Type B pancreatic cell (in vitro differentiated cells): ENCODE measurements around the gene PPP2R5B. TPM values are rescaled to one million over a fixed set of nuclear protein-coding genes. Genes with fewer than 3 reads are reported as not detected.

Source experiments
- DNase-seq: peaks from one replicate; pipeline ENCODE4 v3.0.0; 2021; ENCODE audit warnings: mixed read lengths; ENCODE audit not compliant: unreplicated experiment; ENCODE audit errors: extremely low spot score
- H3K27ac Mint-ChIP-seq: 2 replicates; pipeline ENCODE4 v1.8.0; 2021; ENCODE audit warnings: mild to moderate bottlenecking, mixed read lengths
- H3K27me3 Mint-ChIP-seq: 2 replicates; pipeline ENCODE4 v1.8.0; 2021; ENCODE audit warnings: mixed read lengths
- H3K36me3 Mint-ChIP-seq: 2 replicates; pipeline ENCODE4 v1.8.0; 2021; ENCODE audit warnings: mixed read lengths
- H3K4me1 Mint-ChIP-seq: one replicate; pipeline ENCODE4 v1.8.0; 2021; ENCODE audit warnings: mixed read lengths; ENCODE audit not compliant: unreplicated experiment
- H3K4me3 Mint-ChIP-seq: 2 replicates; pipeline ENCODE4 v1.8.0; 2021; ENCODE audit warnings: mild to moderate bottlenecking, mixed read lengths
- H3K9me3 Mint-ChIP-seq: 2 replicates; pipeline ENCODE4 v1.8.0; 2021; ENCODE audit warnings: mixed read lengths
- total RNA-seq: library from RNA; stranded (reverse); gene quantifications from 2 replicates; pipeline ENCODE4 v1.2.1, GENCODE V29; 2021; ENCODE audit warnings: low replicate concordance
- TF ChIP-seq, protein P1 (sequence below): fragments of 200-600 bp; sonication (generic); conservative IDR thresholded peaks from 2 replicates; pipeline ENCODE4 v1.5.0; 2021; ENCODE audit warnings: antibody characterized with exemption, mild to moderate bottlenecking

The PPP2R5B gene
- total RNA-seq, 1 donor from 2014 or later: 19.4 TPM

GRCh38 chr11:64910451-64911093, 13.9 kb upstream of the PPP2R5B start:
- H3K27me3 Mint-ChIP-seq: no peaks in the 10 kb centered on the region
- H3K4me1 Mint-ChIP-seq: no peaks in the 10 kb centered on the region
- H3K9me3 Mint-ChIP-seq: no peaks in the 10 kb centered on the region
- H3K36me3 Mint-ChIP-seq: peaks cover 4% of the 10 kb centered on the region
- no peak overlapping the region for H3K4me3 Mint-ChIP-seq
- TF ChIP-seq, protein P1, sequence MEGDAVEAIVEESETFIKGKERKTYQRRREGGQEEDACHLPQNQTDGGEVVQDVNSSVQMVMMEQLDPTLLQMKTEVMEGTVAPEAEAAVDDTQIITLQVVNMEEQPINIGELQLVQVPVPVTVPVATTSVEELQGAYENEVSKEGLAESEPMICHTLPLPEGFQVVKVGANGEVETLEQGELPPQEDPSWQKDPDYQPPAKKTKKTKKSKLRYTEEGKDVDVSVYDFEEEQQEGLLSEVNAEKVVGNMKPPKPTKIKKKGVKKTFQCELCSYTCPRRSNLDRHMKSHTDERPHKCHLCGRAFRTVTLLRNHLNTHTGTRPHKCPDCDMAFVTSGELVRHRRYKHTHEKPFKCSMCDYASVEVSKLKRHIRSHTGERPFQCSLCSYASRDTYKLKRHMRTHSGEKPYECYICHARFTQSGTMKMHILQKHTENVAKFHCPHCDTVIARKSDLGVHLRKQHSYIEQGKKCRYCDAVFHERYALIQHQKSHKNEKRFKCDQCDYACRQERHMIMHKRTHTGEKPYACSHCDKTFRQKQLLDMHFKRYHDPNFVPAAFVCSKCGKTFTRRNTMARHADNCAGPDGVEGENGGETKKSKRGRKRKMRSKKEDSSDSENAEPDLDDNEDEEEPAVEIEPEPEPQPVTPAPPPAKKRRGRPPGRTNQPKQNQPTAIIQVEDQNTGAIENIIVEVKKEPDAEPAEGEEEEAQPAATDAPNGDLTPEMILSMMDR: no peak
- no peak for DNase-seq
- H3K27ac Mint-ChIP-seq: no peak overlapping the region

GRCh38 chr11:64911142-64911541, 13.3 kb upstream of the PPP2R5B start:
- Mint-ChIP-seq H3K27me3 (no peaks in the 10 kb centered on the region), H3K4me3 (no peak overlapping the region), H3K9me3 (no peaks in the 10 kb centered on the region), H3K27ac (no peak overlapping the region), H3K4me1 (peaks cover 4% of the 10 kb centered on the region), H3K36me3 (peaks cover 4% of the 10 kb centered on the region)
- TF ChIP-seq, protein P1: no peak
- DNase-seq: no peak

DNA sequence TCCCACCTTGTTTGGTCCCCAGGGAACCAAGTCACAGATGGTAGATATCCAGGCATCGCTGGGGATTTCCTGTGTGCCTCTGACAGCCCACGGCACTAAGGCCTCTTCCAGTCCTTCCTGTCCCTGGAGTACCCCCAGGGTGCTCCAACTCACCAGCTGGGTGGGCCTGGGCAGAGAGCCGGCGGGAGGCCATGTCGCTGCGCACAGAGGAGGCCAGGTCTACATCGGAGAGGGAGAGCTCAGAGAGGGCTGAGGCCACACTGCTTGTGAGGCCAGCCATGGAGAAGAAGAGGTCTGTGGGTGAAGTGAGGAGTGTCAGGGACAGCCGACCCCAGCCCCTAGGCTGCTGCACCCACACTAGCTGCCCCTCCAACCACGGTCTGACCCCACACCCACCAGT, 12.8 kb upstream of the PPP2R5B start:
- no peak for DNase-seq
- TF ChIP-seq, protein P1: no peak
- Mint-ChIP-seq H3K4me3 (no peak overlapping the region), H3K9me3 (no peaks in the 10 kb centered on the region), H3K27ac (no peak overlapping the region), H3K36me3 (peaks cover 4% of the 10 kb centered on the region), H3K4me1 (peaks cover 4% of the 10 kb centered on the region), H3K27me3 (no peaks in the 10 kb centered on the region)

DNA sequence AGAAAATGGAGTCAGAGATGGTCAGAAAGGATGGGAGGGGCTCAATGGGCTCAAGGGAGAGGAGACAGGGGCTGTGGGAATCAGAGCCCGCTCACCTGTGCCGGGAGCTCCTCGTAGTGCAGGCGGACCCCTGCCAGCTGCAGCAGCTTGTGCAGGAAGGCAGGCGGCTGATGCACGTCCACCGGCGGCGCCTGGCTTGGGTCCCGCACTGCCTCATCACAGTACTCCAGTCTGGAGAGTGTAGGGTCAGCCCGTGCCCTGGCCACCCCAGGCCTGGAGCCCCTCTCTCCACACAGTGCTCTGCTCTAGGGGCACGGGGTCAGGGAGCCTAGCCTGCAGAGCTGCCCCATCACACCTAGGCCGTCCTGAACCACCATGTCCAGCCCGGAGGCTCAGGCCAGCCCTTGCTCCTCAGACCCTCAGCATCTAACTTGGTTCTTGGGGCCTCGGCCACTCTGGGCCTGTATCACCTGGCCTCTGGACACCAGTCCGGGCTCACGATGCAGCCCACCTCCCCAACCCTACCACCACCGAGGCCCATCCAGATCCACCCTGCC, 11.2 kb upstream of the PPP2R5B start:
- no peak for DNase-seq
- TF ChIP-seq, protein P1: no peak
- no peaks in the 10 kb centered on the region for H3K27me3 Mint-ChIP-seq
- H3K4me3 Mint-ChIP-seq: no peak overlapping the region
- no peak overlapping the region for H3K27ac Mint-ChIP-seq
- H3K36me3 Mint-ChIP-seq: no peaks in the 10 kb centered on the region
- no peaks in the 10 kb centered on the region for H3K9me3 Mint-ChIP-seq
- peaks cover 13% of the 10 kb centered on the region for H3K4me1 Mint-ChIP-seq

GRCh38 chr11:64914123-64914522, 10.4 kb upstream of the PPP2R5B start:
- no peaks in the 10 kb centered on the region for H3K9me3 Mint-ChIP-seq
- H3K4me1 Mint-ChIP-seq: peaks cover 13% of the 10 kb centered on the region
- H3K27me3 Mint-ChIP-seq: no peaks in the 10 kb centered on the region
- H3K4me3 Mint-ChIP-seq: peak overlapping the region; percentile 46
- H3K27ac Mint-ChIP-seq: no peak overlapping the region
- no peaks in the 10 kb centered on the region for H3K36me3 Mint-ChIP-seq
- DNase-seq: no peak
- TF ChIP-seq, protein P1: no peak
